ENCODE data around the gene RTEL1. TPM values are rescaled to one million over a fixed set of nuclear protein-coding genes. Genes with fewer than 3 reads are reported as not detected.

Gene RTEL1
- total RNA-seq, 1 experiment from 2014 or later, result 26.1 TPM

DNA sequence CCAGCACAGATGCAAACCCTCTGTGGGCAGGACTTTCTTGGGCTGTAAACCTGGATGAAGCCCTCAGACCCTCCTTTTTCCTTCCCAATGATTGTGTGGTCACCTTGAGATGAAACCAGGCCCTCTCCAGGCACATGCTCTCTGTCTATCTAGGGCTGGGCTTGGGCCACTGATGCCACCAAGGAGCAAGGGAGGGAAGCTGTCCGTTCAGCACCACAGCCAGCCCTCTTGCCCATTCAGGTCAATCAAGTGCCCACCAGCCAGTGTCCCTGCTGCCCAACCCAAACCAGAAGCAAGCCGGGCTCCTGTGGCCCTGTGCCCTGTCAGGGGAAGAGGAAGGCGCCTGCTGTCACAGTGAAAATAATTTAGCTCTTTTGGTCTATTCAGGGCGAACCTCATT lies 12.9 kb upstream of the RTEL1 start:
- BruUV-seq (replicated peaks), result no TSS peak
- H3K4me1 ChIP-seq (ENCODE audit: control insufficient read depth, insufficient read depth, low read length), result peaks cover 6% of the 10 kb centered on the region
- ChIA-PET CTCF (no interaction called here), POLR2A (no interaction called here)
- H3K27me3 ChIP-seq (ENCODE audit: control insufficient read depth, insufficient read depth, low read length), result no peaks in the 10 kb centered on the region
- no peaks in the 10 kb centered on the region for H3K36me3 ChIP-seq (ENCODE audit: control insufficient read depth, insufficient read depth, low read length)
- H3K4me3 ChIP-seq (ENCODE audit: low read depth in 2 of 2, low read length in 2 of 2), result no peak overlapping the region
- in situ Hi-C loops (cut with HindIII; ENCODE audit: low pct_unique_long_range_greater_than_20kb, low sequenced_read_pairs), result no loop called here
- no peak overlapping the region for H3K27ac ChIP-seq (ENCODE audit: low read length)
- no peak for ATAC-seq
- intact Hi-C loops (cut with micrococcal nuclease; ENCODE audit: unreplicated experiment), result no loop called here
- H3K9me3 ChIP-seq (ENCODE audit: control insufficient read depth, insufficient read depth, low read depth, low read length), result no peaks in the 10 kb centered on the region
- DNase-seq (ENCODE audit: low read depth, low spot score), result no peak
- TF ChIP-seq SIN3A (IDR thresholded peaks at IDR 0.05; ENCODE audit: borderline replicate concordance, insufficient read depth, low read depth, low read length) (no peak), POLR2AphosphoS5 (IDR thresholded peaks at IDR 0.05; ENCODE audit: low read depth, low read length) (no peak)
- TF ChIP-seq, protein P1, sequence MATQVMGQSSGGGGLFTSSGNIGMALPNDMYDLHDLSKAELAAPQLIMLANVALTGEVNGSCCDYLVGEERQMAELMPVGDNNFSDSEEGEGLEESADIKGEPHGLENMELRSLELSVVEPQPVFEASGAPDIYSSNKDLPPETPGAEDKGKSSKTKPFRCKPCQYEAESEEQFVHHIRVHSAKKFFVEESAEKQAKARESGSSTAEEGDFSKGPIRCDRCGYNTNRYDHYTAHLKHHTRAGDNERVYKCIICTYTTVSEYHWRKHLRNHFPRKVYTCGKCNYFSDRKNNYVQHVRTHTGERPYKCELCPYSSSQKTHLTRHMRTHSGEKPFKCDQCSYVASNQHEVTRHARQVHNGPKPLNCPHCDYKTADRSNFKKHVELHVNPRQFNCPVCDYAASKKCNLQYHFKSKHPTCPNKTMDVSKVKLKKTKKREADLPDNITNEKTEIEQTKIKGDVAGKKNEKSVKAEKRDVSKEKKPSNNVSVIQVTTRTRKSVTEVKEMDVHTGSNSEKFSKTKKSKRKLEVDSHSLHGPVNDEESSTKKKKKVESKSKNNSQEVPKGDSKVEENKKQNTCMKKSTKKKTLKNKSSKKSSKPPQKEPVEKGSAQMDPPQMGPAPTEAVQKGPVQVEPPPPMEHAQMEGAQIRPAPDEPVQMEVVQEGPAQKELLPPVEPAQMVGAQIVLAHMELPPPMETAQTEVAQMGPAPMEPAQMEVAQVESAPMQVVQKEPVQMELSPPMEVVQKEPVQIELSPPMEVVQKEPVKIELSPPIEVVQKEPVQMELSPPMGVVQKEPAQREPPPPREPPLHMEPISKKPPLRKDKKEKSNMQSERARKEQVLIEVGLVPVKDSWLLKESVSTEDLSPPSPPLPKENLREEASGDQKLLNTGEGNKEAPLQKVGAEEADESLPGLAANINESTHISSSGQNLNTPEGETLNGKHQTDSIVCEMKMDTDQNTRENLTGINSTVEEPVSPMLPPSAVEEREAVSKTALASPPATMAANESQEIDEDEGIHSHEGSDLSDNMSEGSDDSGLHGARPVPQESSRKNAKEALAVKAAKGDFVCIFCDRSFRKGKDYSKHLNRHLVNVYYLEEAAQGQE (IDR thresholded peaks at IDR 0.05; ENCODE audit: insufficient read depth in 1 of 2, low read depth in 2 of 2, low read length in 1 of 2), result peak in 1 of 2 experiments; percentile 88; a peak in 3 of 4 replicates
- TF ChIP-seq, protein P2, sequence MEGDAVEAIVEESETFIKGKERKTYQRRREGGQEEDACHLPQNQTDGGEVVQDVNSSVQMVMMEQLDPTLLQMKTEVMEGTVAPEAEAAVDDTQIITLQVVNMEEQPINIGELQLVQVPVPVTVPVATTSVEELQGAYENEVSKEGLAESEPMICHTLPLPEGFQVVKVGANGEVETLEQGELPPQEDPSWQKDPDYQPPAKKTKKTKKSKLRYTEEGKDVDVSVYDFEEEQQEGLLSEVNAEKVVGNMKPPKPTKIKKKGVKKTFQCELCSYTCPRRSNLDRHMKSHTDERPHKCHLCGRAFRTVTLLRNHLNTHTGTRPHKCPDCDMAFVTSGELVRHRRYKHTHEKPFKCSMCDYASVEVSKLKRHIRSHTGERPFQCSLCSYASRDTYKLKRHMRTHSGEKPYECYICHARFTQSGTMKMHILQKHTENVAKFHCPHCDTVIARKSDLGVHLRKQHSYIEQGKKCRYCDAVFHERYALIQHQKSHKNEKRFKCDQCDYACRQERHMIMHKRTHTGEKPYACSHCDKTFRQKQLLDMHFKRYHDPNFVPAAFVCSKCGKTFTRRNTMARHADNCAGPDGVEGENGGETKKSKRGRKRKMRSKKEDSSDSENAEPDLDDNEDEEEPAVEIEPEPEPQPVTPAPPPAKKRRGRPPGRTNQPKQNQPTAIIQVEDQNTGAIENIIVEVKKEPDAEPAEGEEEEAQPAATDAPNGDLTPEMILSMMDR (IDR thresholded peaks at IDR 0.05), result no peak

DNA sequence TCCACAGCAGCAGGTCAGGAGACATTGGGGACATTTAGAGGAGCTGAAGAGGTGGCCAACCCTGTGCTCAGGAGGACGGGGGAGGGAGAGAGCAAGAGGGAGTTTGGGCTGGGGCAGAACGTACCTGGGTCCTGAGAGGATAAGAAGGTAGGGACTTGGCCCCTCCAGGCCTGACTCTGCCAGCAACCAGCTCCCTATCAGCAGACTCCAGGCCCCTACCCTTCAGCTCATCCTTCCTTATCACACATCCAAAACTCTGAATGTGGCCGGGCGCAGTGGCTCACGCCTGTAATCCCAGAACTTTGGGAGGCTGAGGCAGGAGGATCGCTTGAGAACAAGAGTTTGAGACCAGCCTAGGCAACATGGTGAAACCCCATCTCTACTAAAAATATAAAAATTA lies 9.9 kb upstream of the RTEL1 start:
- DNase-seq (ENCODE audit: low read depth, low spot score) (no peak), ATAC-seq (no peak)
- Histone ChIP-seq H3K27me3 (ENCODE audit: control insufficient read depth, insufficient read depth, low read length) (no peaks in the 10 kb centered on the region), H3K4me3 (ENCODE audit: low read depth in 2 of 2, low read length in 2 of 2) (no peak overlapping the region), H3K36me3 (ENCODE audit: control insufficient read depth, insufficient read depth, low read length) (no peaks in the 10 kb centered on the region), H3K9me3 (ENCODE audit: control insufficient read depth, insufficient read depth, low read depth, low read length) (no peaks in the 10 kb centered on the region), H3K4me1 (ENCODE audit: control insufficient read depth, insufficient read depth, low read length) (peaks cover 2% of the 10 kb centered on the region; the same call in 1 of the 2 replicates), H3K27ac (ENCODE audit: low read length) (no peak overlapping the region)
- POLR2A ChIA-PET, result interaction anchor here (0.7 kb wide), 1 partner anchor 48 kb away, joined by 5 read pairs; the partner anchor contains the start of gene TNFRSF6B
- in situ Hi-C loops (cut with HindIII; ENCODE audit: low pct_unique_long_range_greater_than_20kb, low sequenced_read_pairs), result no loop called here
- TF ChIP-seq, protein P1 (IDR thresholded peaks at IDR 0.05; ENCODE audit: insufficient read depth in 1 of 2, low read depth in 2 of 2, low read length in 1 of 2), result no peak
- TF ChIP-seq SIN3A (IDR thresholded peaks at IDR 0.05; ENCODE audit: borderline replicate concordance, insufficient read depth, low read depth, low read length), result no peak
- TF ChIP-seq POLR2AphosphoS5 (IDR thresholded peaks at IDR 0.05; ENCODE audit: low read depth, low read length), result no peak
- TF ChIP-seq, protein P2 (IDR thresholded peaks at IDR 0.05), result no peak
- TF ChIP-seq TCF7L2 (IDR thresholded peaks at IDR 0.05; ENCODE audit: low read depth, low read length), result no peak
- no TSS peak for BruUV-seq (replicated peaks)
- intact Hi-C loops (cut with micrococcal nuclease; ENCODE audit: unreplicated experiment), result no loop called here
- CTCF ChIA-PET, result no interaction called here

All from Panc1 (cell line).